SK-N-SH treated with all-trans-retinoic acid at 6 μM for 48 hours (cell line): Measurements from ENCODE around the gene GABARAPL1.

Experiments used
- ATAC-seq: fragments of 200-7000 bp; cut with Tn5 transposase; 3 replicates; pipeline ENCODE4 v1.9.1; 2020; ENCODE audit warnings: mild to moderate bottlenecking, moderate library complexity
- ARNTL ChIP-seq: fragments of 450-650 bp; formaldehyde crosslinking; IDR thresholded peaks from 2 replicates; pipeline ENCODE4 v1.5.0; 2020; ENCODE audit warnings: low read depth, mild to moderate bottlenecking, moderate library complexity, borderline replicate concordance
- BACH2 ChIP-seq: fragments of 250-450 bp; sonication (Bioruptor Pico); IDR thresholded peaks from 2 replicates; pipeline ENCODE4 v1.9.0; 2021; ENCODE audit warnings: mild to moderate bottlenecking, borderline replicate concordance
- CREB5 ChIP-seq: fragments of 250-450 bp; sonication (Bioruptor Pico); IDR thresholded peaks from 2 replicates; pipeline ENCODE4 v1.5.1; 2020; ENCODE audit warnings: low read depth, mild to moderate bottlenecking, moderate library complexity
- CSDC2 ChIP-seq: fragments of 250-450 bp; sonication (Bioruptor Pico); IDR thresholded peaks from 2 replicates; pipeline ENCODE4 v1.5.0; 2020; ENCODE audit warnings: mild to moderate bottlenecking, moderate library complexity
- CSRNP3 ChIP-seq: fragments of 250-450 bp; sonication (Bioruptor Pico); IDR thresholded peaks from 2 replicates; pipeline ENCODE4 v1.5.1; 2021; ENCODE audit warnings: mild to moderate bottlenecking, moderate library complexity
- ESRRG ChIP-seq: fragments of 250-450 bp; sonication (Bioruptor Pico); IDR thresholded peaks from 2 replicates; pipeline ENCODE4 v1.6.1; 2021; ENCODE audit warnings: mild to moderate bottlenecking
- GLIS3 ChIP-seq: fragments of 250-450 bp; sonication (Bioruptor Pico); IDR thresholded peaks from 2 replicates; pipeline ENCODE4 v1.5.0; 2020; ENCODE audit warnings: mild to moderate bottlenecking, moderate library complexity
- ISL1 ChIP-seq: fragments of 250-450 bp; sonication (Bioruptor Pico); IDR thresholded peaks from 2 replicates; pipeline ENCODE4 v2.1.2; 2022; ENCODE audit warnings: mild to moderate bottlenecking, moderate library complexity
- OSR1 ChIP-seq: fragments of 250-450 bp; sonication (Bioruptor Pico); IDR thresholded peaks from 2 replicates; pipeline ENCODE4 v1.8.0; 2022; ENCODE audit warnings: moderate library complexity, mild to moderate bottlenecking, inconsistent platforms
- PATZ1 ChIP-seq: fragments of 250-450 bp; sonication (Bioruptor Pico); IDR thresholded peaks from 2 replicates; pipeline ENCODE4 v1.8.0; 2020; ENCODE audit warnings: mild to moderate bottlenecking, moderate library complexity, borderline replicate concordance
- POU6F1 ChIP-seq: fragments of 250-450 bp; sonication (Bioruptor Pico); IDR thresholded peaks from 2 replicates; pipeline ENCODE4 v1.8.0; 2021; ENCODE audit warnings: low read depth, mild to moderate bottlenecking, moderate library complexity, borderline replicate concordance
- PPARA ChIP-seq: fragments of 250-450 bp; sonication (Bioruptor Pico); IDR thresholded peaks from 2 replicates; pipeline ENCODE4 v1.5.0; 2020; ENCODE audit warnings: mild to moderate bottlenecking, borderline replicate concordance
- RARB ChIP-seq: fragments of 250-450 bp; sonication (Bioruptor Pico); IDR thresholded peaks from 2 replicates; pipeline ENCODE4 v1.8.0; 2021; ENCODE audit warnings: mild to moderate bottlenecking, moderate library complexity
- SNAI2 ChIP-seq: fragments of 250-450 bp; sonication (Bioruptor Pico); IDR thresholded peaks from 2 replicates; pipeline ENCODE4 v1.5.0; 2020; ENCODE audit warnings: mild to moderate bottlenecking, moderate library complexity
- TCF4 ChIP-seq: fragments of 250-450 bp; sonication (Bioruptor Pico); IDR thresholded peaks from 2 replicates; pipeline ENCODE4 v1.8.0; 2021; ENCODE audit warnings: mild to moderate bottlenecking, moderate library complexity, borderline replicate concordance
- TOX ChIP-seq: fragments of 250-450 bp; sonication (Bioruptor Pico); IDR thresholded peaks from 2 replicates; pipeline ENCODE4 v1.8.0; 2021; ENCODE audit warnings: mild to moderate bottlenecking, moderate library complexity, borderline replicate concordance
- TSHZ2 ChIP-seq: fragments of 250-450 bp; sonication (Bioruptor Pico); IDR thresholded peaks from 2 replicates; pipeline ENCODE4 v1.5.0; 2020; ENCODE audit warnings: mild to moderate bottlenecking, moderate library complexity
- ZC3H10 ChIP-seq: fragments of 250-450 bp; sonication (Bioruptor Pico); IDR thresholded peaks from 2 replicates; pipeline ENCODE4 v1.5.1; 2021; ENCODE audit warnings: mild to moderate bottlenecking, moderate library complexity
- ZFP3 ChIP-seq: fragments of 250-450 bp; sonication (Bioruptor Pico); IDR thresholded peaks from 2 replicates; pipeline ENCODE4 v1.5.0; 2020; ENCODE audit warnings: mild to moderate bottlenecking, moderate library complexity
- ZFP30 ChIP-seq: fragments of 450-650 bp; formaldehyde crosslinking; IDR thresholded peaks from 2 replicates; pipeline ENCODE4 v1.5.0; 2022; ENCODE audit warnings: mild to moderate bottlenecking, moderate library complexity
- ZNF565 ChIP-seq: fragments of 450-650 bp; formaldehyde crosslinking; conservative IDR thresholded peaks from 2 replicates; pipeline ENCODE4 v1.5.0; 2020; ENCODE audit warnings: low read depth, mild to moderate bottlenecking, moderate library complexity
- ZNF70 ChIP-seq: fragments of 450-650 bp; formaldehyde crosslinking; IDR thresholded peaks from 2 replicates; pipeline ENCODE4 v1.5.0; 2020; ENCODE audit warnings: mild to moderate bottlenecking, moderate library complexity
- ZNF8 ChIP-seq: fragments of 450-650 bp; formaldehyde crosslinking; IDR thresholded peaks from 2 replicates; pipeline ENCODE4 v1.5.0; 2020; ENCODE audit warnings: mild to moderate bottlenecking, moderate library complexity

GABARAPL1 gene

DNA sequence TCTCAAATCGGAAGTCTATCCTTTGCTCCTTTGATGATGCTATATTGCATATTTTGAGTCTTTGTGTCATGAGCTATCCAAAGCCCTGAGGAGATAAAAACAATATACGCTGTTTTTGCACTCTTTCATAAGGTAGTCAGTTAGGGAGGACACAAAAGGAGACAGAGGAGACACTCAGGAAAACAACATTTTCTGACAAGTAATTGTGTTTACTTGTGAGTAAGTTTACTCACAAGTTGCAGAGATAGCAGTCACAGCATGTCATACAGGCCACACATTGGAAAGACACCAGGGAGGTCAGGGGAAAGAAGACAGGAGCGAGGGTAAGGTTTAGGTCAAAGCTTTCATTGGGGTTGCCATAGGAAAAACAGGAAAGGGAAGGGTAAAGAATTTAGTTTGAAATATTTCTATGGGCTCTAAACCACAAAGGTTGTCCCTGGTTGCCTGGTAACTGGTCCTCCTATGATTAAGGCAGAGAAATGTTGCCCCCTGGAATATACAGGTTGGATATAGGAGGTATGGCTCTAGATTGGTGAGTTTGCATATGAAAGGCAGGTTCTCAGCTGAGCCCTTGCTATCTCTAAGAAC is 7.4 kb upstream of the GABARAPL1 start:
- TF ChIP-seq ZNF8 (CRISPR knock-in tag): no peak
- TF ChIP-seq, all 23 proteins: peak for 0
- ATAC-seq: no peak

DNA sequence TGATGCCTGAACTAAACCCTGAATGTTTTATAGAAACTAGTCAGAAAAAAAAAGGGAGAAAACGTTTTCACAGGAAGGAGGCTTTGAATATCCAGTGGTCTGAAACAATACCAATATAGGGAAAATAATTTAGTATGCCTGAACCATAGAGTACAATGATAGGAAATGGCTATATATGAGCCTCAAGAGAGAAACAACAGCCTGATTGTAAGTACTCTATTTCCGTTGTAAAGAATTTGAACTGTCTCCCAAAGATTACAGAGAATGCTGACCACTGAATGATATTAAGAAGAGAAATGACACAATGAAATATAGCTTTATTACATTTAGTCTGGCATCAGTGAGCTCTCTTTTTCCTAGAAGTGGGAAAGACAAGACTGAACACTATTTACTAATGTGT is 5.5 kb upstream of the GABARAPL1 start:
- ATAC-seq: no peak
- TF ChIP-seq ESRRG (CRISPR knock-in tag): no peak
- TF ChIP-seq GLIS3 (CRISPR knock-in tag): no peak
- no peak for TF ChIP-seq BACH2 (CRISPR knock-in tag)
- TF ChIP-seq SNAI2 (CRISPR knock-in tag): no peak
- TF ChIP-seq ZNF70 (CRISPR knock-in tag): no peak
- no peak for TF ChIP-seq ZFP3 (CRISPR knock-in tag)
- TF ChIP-seq OSR1 (CRISPR knock-in tag): no peak
- no peak for TF ChIP-seq CSRNP3
- TF ChIP-seq ZFP30 (CRISPR knock-in tag): no peak
- TF ChIP-seq TCF4 (CRISPR knock-in tag): no peak
- TF ChIP-seq PPARA (CRISPR knock-in tag): no peak
- TF ChIP-seq RARB (CRISPR knock-in tag): no peak
- no peak for TF ChIP-seq CSDC2 (CRISPR knock-in tag)

DNA sequence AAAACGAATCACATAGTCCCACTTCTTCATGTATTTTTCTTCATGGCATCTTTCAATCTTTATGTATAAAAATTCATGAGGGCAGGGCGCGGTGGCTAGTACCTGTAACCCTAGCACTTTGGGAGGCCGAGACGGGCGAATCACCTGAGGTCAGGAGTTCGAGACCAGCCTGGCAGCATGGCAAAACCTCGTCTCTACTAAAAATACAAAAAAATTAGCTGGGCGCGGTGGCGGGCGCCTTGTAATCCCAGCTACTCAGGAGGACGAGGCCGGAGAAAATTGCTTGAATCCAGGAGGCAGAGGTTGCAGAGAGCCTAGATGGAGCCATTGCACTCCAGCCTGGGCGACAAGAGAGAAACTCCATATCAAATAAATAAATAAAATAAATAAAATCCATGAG is 2.5 kb upstream of the GABARAPL1 start:
- TF ChIP-seq POU6F1 (CRISPR knock-in tag) (no peak), ZC3H10 (no peak), PATZ1 (CRISPR knock-in tag) (no peak), ZFP30 (CRISPR knock-in tag) (no peak), ZNF8 (CRISPR knock-in tag) (no peak), GLIS3 (CRISPR knock-in tag) (no peak), SNAI2 (CRISPR knock-in tag) (no peak), TCF4 (CRISPR knock-in tag) (no peak), TOX (CRISPR knock-in tag) (no peak), ZNF565 (CRISPR knock-in tag) (no peak), ARNTL (no peak), ISL1 (CRISPR knock-in tag) (no peak), ESRRG (CRISPR knock-in tag) (no peak), RARB (CRISPR knock-in tag) (no peak), CSDC2 (CRISPR knock-in tag) (no peak), TSHZ2 (CRISPR knock-in tag) (no peak), CREB5 (no peak)
- ATAC-seq: no peak
